NCI-H2029 treated with DMSO at 0.1 percent for 48 hours (cell line): ENCODE results near the gene GFOD1.
"Not testable (repeated sequence)": the region's sequence is repeated elsewhere in the genome, so short reads cannot be mapped to it uniquely, and the experiment has no call there.

Source experiments
- DNase-seq: peaks from one replicate; lab custom pipeline; 2025; lab: John Stamatoyannopoulos, UW

Gene GFOD1

GRCh38 chr6:13354331-13355042 lies 132.9 kb downstream of the GFOD1 start:
- no peak for DNase-seq

- DNase-seq, result no peak
Observed at GRCh38 chr6:13352165-13352564, 135.2 kb downstream of the GFOD1 start.

- DNase-seq, result no peak
Observed at GRCh38 chr6:13351271-13351670, 136.1 kb downstream of the GFOD1 start.

DNA sequence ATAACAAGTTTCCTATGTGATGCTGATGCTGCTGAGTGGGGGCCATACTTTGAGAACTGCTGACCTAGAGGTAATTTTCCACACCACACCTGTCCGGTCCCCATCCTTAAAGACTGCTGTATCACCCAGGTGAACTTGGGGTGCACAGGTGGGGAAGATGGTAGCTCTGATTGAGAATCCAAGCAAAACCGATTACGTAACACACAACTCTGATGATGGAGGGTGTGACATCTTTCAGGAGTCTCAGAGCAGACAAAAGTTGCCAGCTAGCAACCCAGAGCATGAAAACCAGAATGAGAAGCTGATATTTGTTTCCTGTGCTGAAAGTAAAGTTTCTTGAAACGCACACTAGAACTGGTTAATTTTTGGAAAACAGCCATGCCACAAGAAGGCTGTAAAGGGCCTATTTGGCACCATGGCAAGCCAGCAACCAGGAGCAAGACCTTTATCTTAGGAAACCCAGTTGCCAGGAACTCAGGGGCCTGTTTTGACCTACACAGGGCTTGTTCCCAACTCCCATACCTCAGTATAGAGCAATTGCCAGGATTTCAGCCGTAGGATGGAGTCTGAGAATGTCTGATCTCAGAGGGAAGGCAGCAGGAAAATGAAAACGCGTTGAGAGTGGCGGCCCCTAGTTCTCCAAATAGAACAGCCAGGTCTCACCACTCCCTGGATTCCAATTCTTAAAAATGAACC lies 137.4 kb downstream of the GFOD1 start:
- no peak for DNase-seq

DNA sequence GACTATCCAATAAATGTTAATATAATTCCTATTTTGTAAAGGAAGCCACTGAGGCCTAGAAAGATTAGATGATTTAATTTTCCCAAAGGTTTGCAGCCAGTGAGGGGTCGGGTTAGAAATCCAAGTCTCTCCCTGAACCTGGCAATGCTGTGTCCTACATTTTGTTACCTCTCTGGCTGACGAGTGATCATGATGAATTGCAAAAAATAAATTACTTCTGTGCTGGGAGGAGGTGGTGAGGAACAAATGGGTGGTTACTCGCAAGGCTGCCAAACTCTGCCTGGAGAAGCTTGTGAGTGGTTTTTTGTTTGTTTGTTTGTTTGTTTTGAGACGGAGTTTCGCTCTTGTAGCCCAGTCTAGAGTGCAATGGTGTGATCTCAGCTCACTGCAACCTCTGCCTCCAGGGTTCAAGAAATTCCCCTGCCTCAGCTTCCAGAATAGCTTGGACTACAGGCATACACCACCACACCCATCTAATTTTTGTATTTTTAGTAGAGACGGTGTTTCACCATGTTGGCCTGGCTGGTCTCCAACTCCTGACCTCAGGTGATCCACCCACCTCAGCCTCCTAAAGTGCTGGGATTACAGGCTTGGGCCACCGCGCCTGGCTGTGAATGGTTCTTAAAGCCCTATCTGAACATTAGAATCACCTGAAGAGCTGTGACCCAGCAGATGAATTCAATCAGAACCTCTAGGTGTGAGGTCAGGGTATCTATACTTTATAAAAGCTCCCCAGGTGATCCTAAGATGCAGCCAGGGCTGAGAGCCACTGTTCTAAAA lies 138.9 kb downstream of the GFOD1 start:
- DNase-seq, result no peak

DNA sequence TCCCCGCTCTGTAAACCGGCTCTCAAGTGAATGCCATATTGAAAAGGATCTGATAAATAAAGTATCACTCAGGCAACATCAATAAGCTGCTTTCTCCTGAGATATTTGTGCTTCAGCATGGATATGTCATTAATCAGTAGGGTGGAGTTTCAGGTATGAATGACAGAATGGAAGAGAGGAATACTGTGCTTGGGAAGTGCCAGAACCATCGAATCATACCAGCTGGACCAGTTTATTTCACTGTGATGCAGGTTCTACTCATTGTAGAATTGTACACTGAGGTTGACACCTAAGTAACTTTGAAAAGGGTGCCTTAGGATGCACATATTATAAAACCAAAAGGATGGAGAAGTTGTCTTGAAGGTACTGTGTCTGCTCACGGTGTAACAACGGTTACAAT lies 141.2 kb downstream of the GFOD1 start:
- no peak for DNase-seq

DNA sequence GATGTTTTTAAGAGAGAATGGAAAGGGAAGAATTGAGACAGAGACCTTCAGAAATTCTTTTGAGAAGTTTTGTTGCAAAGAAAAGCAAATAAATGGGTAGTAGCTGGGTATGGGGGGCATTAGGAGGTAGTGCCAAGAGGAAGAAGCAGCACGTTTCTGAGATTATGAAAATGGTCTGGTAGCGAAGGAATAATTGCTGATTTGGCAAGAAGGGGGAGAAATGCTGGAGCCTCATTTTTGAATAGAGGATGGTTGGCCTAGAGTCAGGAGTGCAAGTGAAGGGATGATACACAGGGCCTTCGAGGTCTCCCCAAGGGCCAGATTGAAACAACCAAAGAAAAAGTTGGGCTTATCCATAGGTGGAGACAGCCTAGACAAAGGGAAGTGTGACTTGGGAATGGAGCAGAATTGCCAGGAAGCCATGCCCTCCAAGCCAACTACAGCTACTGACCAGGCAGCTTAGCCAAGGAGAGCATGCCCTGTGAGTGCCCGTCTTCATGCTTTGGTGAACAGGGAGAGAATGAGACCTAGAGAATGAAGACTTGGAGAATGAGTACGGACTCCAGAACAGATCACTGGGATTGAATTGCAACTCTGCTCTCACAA lies 144.9 kb downstream of the GFOD1 start:
- DNase-seq, result no peak

- no peak for DNase-seq
Observed at GRCh38 chr6:13339863-13340630, 147.4 kb downstream of the GFOD1 start.

DNA sequence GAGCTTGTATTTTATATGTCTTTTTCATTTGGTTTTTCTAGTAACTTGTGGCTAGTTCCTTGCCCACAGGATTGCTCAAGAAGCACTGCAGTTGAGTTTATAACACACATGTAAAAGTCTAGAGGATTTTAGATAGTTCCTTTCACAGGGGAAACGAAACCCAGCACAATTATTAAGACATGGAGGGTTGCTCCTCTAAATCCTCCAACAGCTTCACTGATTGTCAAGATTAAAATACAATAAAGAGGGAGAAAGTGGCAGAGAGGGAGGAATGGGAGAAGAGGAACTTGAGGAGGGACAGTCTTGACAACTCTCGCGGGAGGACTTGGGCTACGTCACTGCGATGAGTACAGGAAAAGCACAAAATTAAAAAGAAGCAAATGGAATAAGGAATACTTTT lies 149.4 kb downstream of the GFOD1 start:
- no peak for DNase-seq

DNA sequence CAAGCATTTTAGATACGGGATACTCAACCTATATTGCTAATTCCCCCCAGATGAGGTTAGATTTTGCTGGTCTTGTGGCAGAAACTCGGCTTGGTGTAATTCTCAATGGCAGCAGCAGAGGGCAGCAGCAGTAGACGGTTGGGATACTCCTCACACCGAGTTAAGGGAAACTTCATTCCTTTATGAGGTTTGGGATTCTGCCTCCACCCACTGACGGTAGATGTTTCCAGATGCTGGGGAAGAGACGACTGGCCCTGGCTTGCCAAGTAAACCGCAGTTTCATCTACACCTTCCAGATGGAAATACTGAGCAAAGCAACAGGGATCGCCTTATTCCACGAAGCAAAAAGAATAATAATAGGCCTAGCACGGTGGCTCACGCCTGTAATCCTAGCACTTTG lies 150.8 kb downstream of the GFOD1 start:
- peak; percentile 90 for DNase-seq

DNA sequence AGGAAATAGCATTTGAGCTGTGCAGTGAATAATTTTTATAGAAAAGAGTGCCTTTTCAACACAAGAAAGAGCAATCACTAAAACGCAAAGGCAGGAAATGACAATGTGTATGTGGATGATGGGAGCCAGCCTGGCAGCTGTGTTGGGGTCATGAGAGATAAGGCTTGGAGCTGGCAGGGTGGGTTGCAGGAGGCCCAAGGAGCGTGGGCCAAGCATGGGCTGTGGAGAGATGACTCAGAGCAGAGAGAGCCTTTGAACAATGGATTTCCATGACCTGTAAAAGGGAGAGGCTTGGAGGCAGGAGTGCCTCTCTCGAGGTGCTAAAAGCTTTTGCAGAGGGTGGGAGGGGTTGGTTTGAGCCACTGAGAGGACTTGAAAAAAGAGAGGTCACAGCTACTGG lies 152.4 kb downstream of the GFOD1 start:
- DNase-seq, result no peak

- DNase-seq, result no peak
Observed at GRCh38 chr6:13332349-13332706, 155.1 kb downstream of the GFOD1 start.

- DNase-seq, result peak; percentile 49
Observed at GRCh38 chr6:13331516-13332348, 155.7 kb downstream of the GFOD1 start.

DNA sequence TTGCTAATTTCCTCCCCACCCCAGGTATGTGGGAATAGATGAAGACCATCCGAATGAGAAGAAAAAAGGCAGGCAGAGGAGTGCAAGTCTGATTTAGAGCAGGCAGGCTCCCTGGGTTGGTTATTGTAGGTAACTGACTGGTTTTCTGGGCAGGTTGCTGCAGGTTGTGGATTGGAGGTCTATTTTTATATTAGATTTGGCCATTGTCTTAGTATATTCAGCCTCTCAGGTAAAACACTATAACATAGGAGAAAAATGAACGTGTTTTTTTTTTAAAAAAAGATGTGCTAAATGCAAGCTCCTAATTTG lies 158.6 kb downstream of the GFOD1 start:
- no peak for DNase-seq

DNA sequence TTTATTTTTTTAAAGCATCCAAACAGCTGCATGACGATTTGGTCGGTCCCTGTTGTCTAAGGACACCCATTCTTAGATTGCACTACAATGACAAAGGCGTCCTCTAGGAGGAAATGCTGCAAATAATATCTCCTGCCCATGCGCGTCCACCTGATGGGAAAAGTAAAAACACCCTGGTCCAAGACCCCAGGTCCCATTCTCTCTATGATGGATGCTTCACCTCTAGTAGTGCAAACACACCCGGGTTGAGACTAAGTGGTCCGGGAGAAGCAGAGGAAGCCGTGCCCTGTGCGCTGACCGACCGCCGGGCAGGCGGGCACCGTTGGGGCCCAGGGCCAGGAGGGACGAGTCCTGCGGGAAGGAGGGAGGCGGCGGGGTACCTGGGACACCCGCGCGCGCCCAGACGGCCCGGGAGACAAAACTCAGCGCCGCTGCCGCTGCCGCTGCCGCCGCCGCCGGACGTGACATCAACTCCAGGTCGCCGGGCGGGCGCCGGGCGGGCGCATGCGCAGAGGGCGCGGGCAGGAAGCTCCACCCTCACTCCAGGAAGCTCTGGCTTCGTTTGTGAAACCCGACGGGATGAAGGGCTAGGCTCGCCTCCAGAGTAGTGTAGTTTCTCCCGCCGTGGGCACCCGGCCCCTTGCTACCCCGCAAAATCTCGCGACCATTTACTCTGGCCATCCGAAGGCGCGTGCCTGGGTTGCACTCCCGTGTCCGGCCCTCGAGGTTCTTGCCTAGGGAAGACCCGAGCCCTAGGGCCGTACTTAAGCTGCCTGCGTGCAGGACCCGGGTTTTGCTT lies 159.1 kb downstream of the GFOD1 start, which contains the start of gene TBC1D7:
Gene TBC1D7 (minus strand): TSS at position 462 of the 799 bp plus-strand sequence. CDS start 1,639 bp downstream, outside the sequence.
- peak; percentile 88 for DNase-seq

DNA sequence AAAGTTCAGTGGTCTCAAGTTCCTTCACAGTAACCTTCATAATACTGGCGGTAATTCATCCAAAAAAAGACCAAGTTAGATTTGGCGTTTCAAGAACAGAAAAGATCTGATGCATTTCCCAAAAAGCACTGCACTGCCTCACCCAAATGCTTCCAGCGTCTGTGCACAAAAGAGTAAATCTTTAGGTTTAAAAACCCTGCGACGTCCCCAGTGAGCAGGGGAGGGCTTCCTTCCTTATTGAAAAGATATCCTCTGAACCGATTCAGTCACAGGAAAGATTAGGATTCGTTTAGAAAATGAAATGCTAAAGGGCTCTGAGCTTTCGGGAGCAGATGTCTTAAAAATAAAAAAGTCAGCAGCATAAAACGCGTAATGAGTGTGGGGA lies 159.7 kb downstream of the GFOD1 start:
- no peak for DNase-seq

DNA sequence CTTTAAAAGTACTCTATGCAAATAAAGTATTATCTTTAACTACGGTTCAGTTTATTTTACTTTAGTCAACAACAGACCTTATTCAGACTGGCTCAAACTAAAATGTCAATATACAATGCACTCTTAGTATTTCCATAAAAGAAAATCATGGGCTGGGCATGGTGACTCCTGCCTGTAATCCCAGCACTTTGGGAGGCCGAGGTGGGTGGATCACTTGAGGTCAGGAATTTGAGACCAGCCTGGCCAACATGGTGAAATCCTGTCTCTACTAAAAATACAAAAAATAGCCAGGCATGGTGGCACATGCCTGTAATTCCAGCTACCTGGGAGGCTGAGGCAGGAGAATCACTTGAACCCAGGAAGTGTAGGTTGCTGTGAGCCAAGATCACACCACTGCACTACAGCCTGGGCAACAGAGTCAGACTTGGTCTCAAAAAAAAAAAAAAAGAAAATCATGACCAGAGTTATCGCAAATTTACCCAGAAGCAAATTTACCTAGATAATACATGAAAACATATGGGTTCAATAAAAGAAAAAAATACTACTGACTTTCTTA lies 161.3 kb downstream of the GFOD1 start:
- not testable (repeated sequence) for DNase-seq

DNA sequence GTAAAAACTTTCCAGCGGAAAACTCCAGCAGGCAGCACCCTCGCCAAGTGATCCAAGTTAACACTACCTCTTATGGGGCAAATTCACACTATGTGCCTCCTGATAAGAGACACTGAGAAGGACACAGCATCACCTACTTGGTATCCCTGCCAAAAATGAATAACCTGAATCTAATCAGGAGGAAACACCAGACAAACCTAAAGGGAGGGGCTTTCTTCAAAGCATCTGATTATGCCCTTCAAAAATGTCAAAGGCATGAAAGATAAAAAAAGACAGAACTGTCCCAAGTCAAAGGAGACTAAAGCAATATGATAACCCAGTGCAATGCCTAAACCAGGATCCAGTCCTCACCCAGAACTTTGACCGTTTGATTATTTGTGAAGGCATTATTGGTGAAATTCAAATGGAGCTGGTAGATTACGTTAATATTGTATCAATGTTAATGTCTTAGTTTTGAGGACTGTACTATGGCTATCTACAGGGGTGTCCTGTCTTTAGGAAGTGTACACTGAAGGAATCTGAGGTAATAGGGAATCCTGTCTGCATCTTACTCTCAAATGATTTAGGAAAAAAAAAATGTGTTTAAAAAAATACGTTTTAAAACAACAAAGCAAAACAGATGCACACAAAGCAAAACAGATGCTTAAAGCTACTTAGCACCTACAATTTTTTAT lies 167.4 kb downstream of the GFOD1 start:
- no peak for DNase-seq

DNA sequence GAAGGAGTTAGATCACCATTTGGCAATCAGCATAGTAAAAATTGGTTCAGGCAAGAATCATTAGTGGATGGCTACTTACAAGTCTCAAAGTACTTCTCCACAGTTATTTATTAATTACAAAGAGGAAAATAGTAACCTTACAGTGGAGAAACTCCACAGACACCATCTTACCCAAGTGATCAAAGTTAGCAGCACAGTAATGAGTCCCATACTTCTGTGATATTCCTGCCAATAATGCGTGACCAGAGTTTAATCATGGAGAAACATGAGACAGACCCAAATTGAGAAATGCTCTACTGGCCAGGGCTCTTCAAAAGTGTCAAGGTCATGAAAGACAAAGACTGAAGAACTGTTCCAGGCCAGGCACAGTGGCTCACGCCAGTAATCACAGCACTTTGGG lies 168.6 kb downstream of the GFOD1 start:
- no peak for DNase-seq
